GM12878 (cell line): ENCODE measurements around the gene DLG2. TPM values are rescaled to one million over a fixed set of nuclear protein-coding genes. Genes with fewer than 3 reads are reported as not detected.

Source experiments
- ATAC-seq: fragments of 200-7000 bp; cut with Tn5 transposase; 3 replicates; pipeline ENCODE4 v1.9.1; 2020; ENCODE audit warnings: mild to moderate bottlenecking, moderate library complexity
- BruUV-seq: library from RNA; stranded (reverse); fragments of 400-500 nt; replicated peaks from 2 replicates; lab custom pipeline; 2021; lab: Mats Ljungman, UMichigan
- CTCF ChIA-PET: fragments of 300-600 bp; sonication (Branson Sonifier 250); formaldehyde crosslinking; extraction: SDS; loops from one replicate; lab custom pipeline; 2021; ENCODE audit warnings: inconsistent platforms; lab: Yijun Ruan, JAX
- POLR2A ChIA-PET: fragments of 350-600 bp; formaldehyde crosslinking; extraction: SDS; loops from one replicate; lab custom pipeline; 2021; ENCODE audit warnings: inconsistent platforms; lab: Charles Lee
- RAD21 ChIA-PET: fragments of 300-600 bp; sonication (Branson Sonifier 250); formaldehyde crosslinking; loops from one replicate; lab custom pipeline; 2023; ENCODE audit warnings: antibody characterized with exemption; ENCODE audit not compliant: unreplicated experiment; lab: Charles Lee
- SMC1A ChIA-PET: fragments of 300-600 bp; sonication (Branson Sonifier 250); formaldehyde crosslinking; loops from one replicate; lab custom pipeline; 2023; ENCODE audit not compliant: unreplicated experiment, uncharacterized antibody; lab: Charles Lee
- DNase-seq: peaks from one replicate; pipeline ENCODE4 v3.0.0-alpha.2; 2011; ENCODE audit warnings: low read depth, low spot score
- FAIRE-seq: peaks from 3 replicates; lab custom pipeline; 2011; peaks lifted over from hg19 to GRCh38; lab: Jason Lieb, UNC
- H2AFZ ChIP-seq: 2 replicates; pipeline ENCODE4 v1.6.0; 2011; ENCODE audit warnings: low read depth, low read length, control low read depth; ENCODE audit not compliant: control insufficient read depth
- H3K27ac ChIP-seq: 2 replicates; pipeline ENCODE4 v1.5.1; 2011; ENCODE audit warnings: control low read depth; ENCODE audit not compliant: control insufficient read depth, insufficient read depth
- H3K27me3 ChIP-seq, 2 experiments: replicated peaks in 1 of 2; 2 replicates each; pipeline versions ENCODE4 v1.6.0 to v1.6.1; 2011; ENCODE audit warnings: low read length in 1 of 2; ENCODE audit not compliant: control insufficient read depth in 2 of 2, insufficient read depth in 2 of 2
- H3K36me3 ChIP-seq, 2 experiments: 2 replicates each; pipeline ENCODE4 v1.5.1; 2011; ENCODE audit warnings: low read length in 1 of 2; ENCODE audit not compliant: control insufficient read depth in 2 of 2, insufficient read depth in 2 of 2
- H3K4me1 ChIP-seq: 2 replicates; pipeline ENCODE4 v1.6.1; 2011; ENCODE audit warnings: mild to moderate bottlenecking, low read length, moderate library complexity, mixed read lengths; ENCODE audit not compliant: control insufficient read depth, insufficient read depth
- H3K4me2 ChIP-seq: 2 replicates; pipeline ENCODE4 v1.6.0; 2011; ENCODE audit warnings: control low read depth; ENCODE audit not compliant: control insufficient read depth, insufficient read depth
- H3K4me3 ChIP-seq: fragments of 200-600 bp; sonication (generic); 2 replicates; pipeline ENCODE4 v1.5.1; 2016
- H3K79me2 ChIP-seq: 2 replicates; pipeline ENCODE4 v1.6.0; 2011; ENCODE audit warnings: low read length; ENCODE audit not compliant: control insufficient read depth, insufficient read depth
- H3K9ac ChIP-seq: 2 replicates; pipeline ENCODE4 v1.8.0; 2011; ENCODE audit warnings: low read length, control low read depth, mixed read lengths; ENCODE audit not compliant: control insufficient read depth, insufficient read depth
- H3K9me3 ChIP-seq: replicated peaks from 3 replicates; pipeline ENCODE4 v1.5.1; 2011; ENCODE audit warnings: mild to moderate bottlenecking, low read length; ENCODE audit not compliant: control insufficient read depth, insufficient read depth
- H4K20me1 ChIP-seq: 2 replicates; pipeline ENCODE4 v1.6.0; 2011; ENCODE audit not compliant: control insufficient read depth, insufficient read depth
- FOXK2 ChIP-seq: fragments of 450-650 bp; IDR thresholded peaks from 2 replicates; pipeline ENCODE4 v1.6.1; 2017; ENCODE audit warnings: mild to moderate bottlenecking, moderate library complexity
- GABPA ChIP-seq: IDR thresholded peaks from 2 replicates; pipeline ENCODE4 v1.6.1; 2014; ENCODE audit warnings: antibody characterized with exemption, low read depth, mild to moderate bottlenecking, inconsistent platforms
- WGBS: methylation state at CpG from one replicate; pipeline ENCODE4 v1.1.6; 2016; ENCODE audit warnings: low lambda C conversion rate; ENCODE audit not compliant: insufficient replicate concordance, insufficient coverage; ENCODE audit errors: missing lambda C conversion rate; 5-methylcytosine and 5-hydroxymethylcytosine counted together
- in situ Hi-C: fragments of 300-500 bp; cut with MboI; formaldehyde crosslinking; loops from 9 replicates; pipeline ENCODE4 v1.14.3; 2018; ENCODE audit warnings: mixed read lengths
- intact Hi-C: fragments of 100-400 bp; cut with micrococcal nuclease; formaldehyde crosslinking; loops from one replicate; pipeline ENCODE4 v1.14.2; 2022; ENCODE audit not compliant: unreplicated experiment
- polyA plus RNA-seq, 11 experiments: library from polyadenylated mRNA; depleted of rRNA in 4 of 11; unstranded in 6 of 11; stranded (reverse) in 5 of 11; fragments of >200 nt; fragmentation: Nextera tagmentation in 4 of 11; fragmentation: Illumina TruSeq in 1 of 11; extraction: Ambion mirVana in 4 of 11; extraction: Trizol in 1 of 11; gene quantifications; 1 replicate in 1 of 11; 2 replicates in 10 of 11; pipeline versions ENCODE4 v1.2.1 to v1.2.3, GENCODE V29; 2011 to 2016; ENCODE audit warnings: inconsistent platforms in 2 of 11, missing spikeins in 2 of 11, low read depth in 1 of 11
- total RNA-seq, 4 experiments: library from RNA; depleted of rRNA in 3 of 4; stranded (reverse); fragments of >200 nt in 3 of 4; fragmentation: Illumina TruSeq in 1 of 4; extraction: Trizol in 1 of 4; gene quantifications; 2 replicates each; pipeline versions ENCODE4 v1.2.1 to v1.2.3, GENCODE V29; 2013 to 2021
- TF ChIP-seq, protein P1 (sequence below): fragments of 450-650 bp; formaldehyde crosslinking; IDR thresholded peaks from 2 replicates; pipeline ENCODE4 v1.4.0; 2022; ENCODE audit warnings: mild to moderate bottlenecking, moderate library complexity

Gene DLG2
- total and polyA plus RNA-seq, 10 of the 15 experiments (the other 5 are each of a cell fraction or from before 2014, with no cell fraction given) = 0.09 to 0.98 (median 0.35) TPM

- TF ChIP-seq, protein P1, sequence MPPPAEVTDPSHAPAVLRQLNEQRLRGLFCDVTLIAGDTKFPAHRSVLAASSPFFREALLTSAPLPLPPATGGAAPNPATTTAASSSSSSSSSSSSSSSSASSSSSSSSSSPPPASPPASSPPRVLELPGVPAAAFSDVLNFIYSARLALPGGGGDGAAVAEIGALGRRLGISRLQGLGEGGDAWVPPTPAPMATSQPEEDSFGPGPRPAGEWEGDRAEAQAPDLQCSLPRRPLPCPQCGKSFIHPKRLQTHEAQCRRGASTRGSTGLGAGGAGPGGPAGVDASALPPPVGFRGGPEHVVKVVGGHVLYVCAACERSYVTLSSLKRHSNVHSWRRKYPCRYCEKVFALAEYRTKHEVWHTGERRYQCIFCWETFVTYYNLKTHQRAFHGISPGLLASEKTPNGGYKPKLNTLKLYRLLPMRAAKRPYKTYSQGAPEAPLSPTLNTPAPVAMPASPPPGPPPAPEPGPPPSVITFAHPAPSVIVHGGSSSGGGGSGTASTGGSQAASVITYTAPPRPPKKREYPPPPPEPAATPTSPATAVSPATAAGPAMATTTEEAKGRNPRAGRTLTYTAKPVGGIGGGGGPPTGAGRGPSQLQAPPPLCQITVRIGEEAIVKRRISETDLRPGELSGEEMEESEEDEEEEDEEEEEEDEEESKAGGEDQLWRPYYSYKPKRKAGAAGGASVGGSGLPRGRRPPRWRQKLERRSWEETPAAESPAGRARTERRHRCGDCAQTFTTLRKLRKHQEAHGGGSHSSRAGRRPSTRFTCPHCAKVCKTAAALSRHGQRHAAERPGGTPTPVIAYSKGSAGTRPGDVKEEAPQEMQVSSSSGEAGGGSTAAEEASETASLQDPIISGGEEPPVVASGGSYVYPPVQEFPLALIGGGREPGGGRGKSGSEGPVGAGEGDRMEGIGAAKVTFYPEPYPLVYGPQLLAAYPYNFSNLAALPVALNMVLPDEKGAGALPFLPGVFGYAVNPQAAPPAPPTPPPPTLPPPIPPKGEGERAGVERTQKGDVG (CRISPR knock-in tag) = no peak
- TF ChIP-seq, all 136 proteins: peak for 0
These were observed 528.1 kb downstream of the DLG2 start (continued) for GRCh38 chr11:85098996-85099395.

GRCh38 chr11:85096939-85097338, 530.2 kb downstream of the DLG2 start:
- no TSS peak for BruUV-seq
- ChIA-PET RAD21 (no interaction called here), CTCF (interaction anchor here (0.9 to 1.4 kb wide), 2 partner anchors 9 to 27 kb away, joined by 3 to 4 read pairs; no protein-coding TSS in a partner anchor), POLR2A (no interaction called here), SMC1A (interaction anchor here (1.4 kb wide), 2 partner anchors 13 to 27 kb away, joined by 3 to 4 read pairs; no protein-coding TSS in a partner anchor)
- H3K9me3 ChIP-seq = no peaks in the 10 kb centered on the region
- TF ChIP-seq FOXK2 = no peak
- TF ChIP-seq GABPA = peak; percentile 31; the same call in 1 of the 2 replicates
- H3K79me2 ChIP-seq = no peaks in the 10 kb centered on the region
- no peaks in the 10 kb centered on the region for H3K36me3 ChIP-seq
- in situ Hi-C loops = no loop called here
- DNase-seq (no peak), ATAC-seq (no peak; the same call in 2 of the 3 replicates), FAIRE-seq (no peak)
- no peak overlapping the region for H2AFZ ChIP-seq
- no peak overlapping the region for H3K4me3 ChIP-seq
- 69% methylated on average over 6 of the region's 6 CpGs for WGBS
- intact Hi-C loops = no loop called here
- no peak overlapping the region for H3K27ac ChIP-seq
- H3K9ac ChIP-seq = no peak overlapping the region
- H3K27me3 ChIP-seq = peaks cover 0 to 2% of the 10 kb centered on the region in 2 experiments; a peak in 1 of 4 replicates
- H3K4me1 ChIP-seq = no peaks in the 10 kb centered on the region
- no peaks in the 10 kb centered on the region for H4K20me1 ChIP-seq
- H3K4me2 ChIP-seq = no peak overlapping the region
